ENCODE data around the gene TTLL11.

TTLL11 gene

GRCh38 chr9:122028089-122028488 lies 65.0 kb downstream of the TTLL11 start:
- H3K27me3 ChIP-seq (ENCODE audit: insufficient read depth, low read length, poor library complexity, severe bottlenecking) = no peaks in the 10 kb centered on the region
- no peaks in the 10 kb centered on the region for H3K4me1 ChIP-seq (ENCODE audit: insufficient read depth, low read length, poor library complexity, severe bottlenecking)
- no peaks in the 10 kb centered on the region for H4K20me1 ChIP-seq (ENCODE audit: insufficient read depth, low read length, poor library complexity, severe bottlenecking)
- H3K9me2 ChIP-seq (replicated peaks; ENCODE audit: low read depth, low read length) = no peaks in the 10 kb centered on the region
- H3K4me3 ChIP-seq (ENCODE audit: low read length, poor library complexity, severe bottlenecking) = no peak overlapping the region
- no peaks in the 10 kb centered on the region for H3K36me3 ChIP-seq (ENCODE audit: insufficient read depth, low read length)
- H3F3A ChIP-seq (ENCODE audit: low read depth) = no peaks in the 10 kb centered on the region
- TF ChIP-seq EZH2phosphoT487 (IDR thresholded peaks at IDR 0.05; ENCODE audit: borderline replicate concordance) (no peak), CTCF (conservative IDR thresholded peaks at IDR 0.05; ENCODE audit: low read length) (no peak)
- no peaks in the 10 kb centered on the region for H3K79me2 ChIP-seq (ENCODE audit: insufficient read depth, low read length)
- no peak overlapping the region for H2AFZ ChIP-seq (ENCODE audit: low read length)
- H3K9ac ChIP-seq (ENCODE audit: low read depth, low read length, poor library complexity, severe bottlenecking) = no peak overlapping the region
- H3K9me3 ChIP-seq (ENCODE audit: insufficient read depth, low read depth, low read length) = no peaks in the 10 kb centered on the region
- no peak overlapping the region for H3K4me2 ChIP-seq (ENCODE audit: low read depth, low read length, poor library complexity, severe bottlenecking)

GRCh38 chr9:122020398-122020797 lies 72.7 kb downstream of the TTLL11 start:
- H4K20me1 ChIP-seq (ENCODE audit: insufficient read depth, low read length, poor library complexity, severe bottlenecking) = no peaks in the 10 kb centered on the region
- H3K4me1 ChIP-seq (ENCODE audit: insufficient read depth, low read length, poor library complexity, severe bottlenecking) = no peaks in the 10 kb centered on the region
- H3K9me2 ChIP-seq (replicated peaks; ENCODE audit: low read depth, low read length) = no peaks in the 10 kb centered on the region
- H3F3A ChIP-seq (ENCODE audit: low read depth) = no peaks in the 10 kb centered on the region
- H3K27me3 ChIP-seq (ENCODE audit: insufficient read depth, low read length, poor library complexity, severe bottlenecking) = no peaks in the 10 kb centered on the region
- TF ChIP-seq CTCF (conservative IDR thresholded peaks at IDR 0.05; ENCODE audit: low read length) = no peak
- no peak for TF ChIP-seq EZH2phosphoT487 (IDR thresholded peaks at IDR 0.05; ENCODE audit: borderline replicate concordance)
- H3K36me3 ChIP-seq (ENCODE audit: insufficient read depth, low read length) = no peaks in the 10 kb centered on the region
- H3K9ac ChIP-seq (ENCODE audit: low read depth, low read length, poor library complexity, severe bottlenecking) = no peak overlapping the region
- H3K4me3 ChIP-seq (ENCODE audit: low read length, poor library complexity, severe bottlenecking) = no peak overlapping the region
- no peak overlapping the region for H3K4me2 ChIP-seq (ENCODE audit: low read depth, low read length, poor library complexity, severe bottlenecking)
- no peaks in the 10 kb centered on the region for H3K9me3 ChIP-seq (ENCODE audit: insufficient read depth, low read depth, low read length)
- H3K79me2 ChIP-seq (ENCODE audit: insufficient read depth, low read length) = no peaks in the 10 kb centered on the region
- H2AFZ ChIP-seq (ENCODE audit: low read length) = no peak overlapping the region

GRCh38 chr9:122016744-122017143 lies 76.4 kb downstream of the TTLL11 start:
- TF ChIP-seq CTCF (conservative IDR thresholded peaks at IDR 0.05; ENCODE audit: low read length) = peak; percentile 53
- no peak for TF ChIP-seq EZH2phosphoT487 (IDR thresholded peaks at IDR 0.05; ENCODE audit: borderline replicate concordance)
- no peak overlapping the region for H2AFZ ChIP-seq (ENCODE audit: low read length)
- H3K9me2 ChIP-seq (replicated peaks; ENCODE audit: low read depth, low read length) = no peaks in the 10 kb centered on the region
- H3K27me3 ChIP-seq (ENCODE audit: insufficient read depth, low read length, poor library complexity, severe bottlenecking) = no peaks in the 10 kb centered on the region
- H3K4me3 ChIP-seq (ENCODE audit: low read length, poor library complexity, severe bottlenecking) = no peak overlapping the region
- no peak overlapping the region for H3K4me2 ChIP-seq (ENCODE audit: low read depth, low read length, poor library complexity, severe bottlenecking)
- no peaks in the 10 kb centered on the region for H3K36me3 ChIP-seq (ENCODE audit: insufficient read depth, low read length)
- no peaks in the 10 kb centered on the region for H3K79me2 ChIP-seq (ENCODE audit: insufficient read depth, low read length)
- H3K9me3 ChIP-seq (ENCODE audit: insufficient read depth, low read depth, low read length) = no peaks in the 10 kb centered on the region
- H4K20me1 ChIP-seq (ENCODE audit: insufficient read depth, low read length, poor library complexity, severe bottlenecking) = no peaks in the 10 kb centered on the region
- H3K9ac ChIP-seq (ENCODE audit: low read depth, low read length, poor library complexity, severe bottlenecking) = no peak overlapping the region
- no peaks in the 10 kb centered on the region for H3F3A ChIP-seq (ENCODE audit: low read depth)
- H3K4me1 ChIP-seq (ENCODE audit: insufficient read depth, low read length, poor library complexity, severe bottlenecking) = no peaks in the 10 kb centered on the region

Measured in Loucy (cell line).